C4-2B (cell line): Measurements from ENCODE around the gene DENND5B.
A peak's percentile ranks its signal among the peaks of the same experiment; 100 is the strongest.

Experiments
- H3K27ac ChIP-seq: fragments of 450-650 bp; 2 replicates; pipeline ENCODE4 v1.5.1; 2017
- CTCF ChIP-seq: fragments of 450-650 bp; conservative IDR thresholded peaks from 2 replicates; pipeline ENCODE4 v1.5.1; 2017; ENCODE audit warnings: mild to moderate bottlenecking
- ZFX ChIP-seq: fragments of 450-650 bp; IDR thresholded peaks from 2 replicates; pipeline ENCODE4 v1.6.1; 2017

Gene DENND5B

DNA sequence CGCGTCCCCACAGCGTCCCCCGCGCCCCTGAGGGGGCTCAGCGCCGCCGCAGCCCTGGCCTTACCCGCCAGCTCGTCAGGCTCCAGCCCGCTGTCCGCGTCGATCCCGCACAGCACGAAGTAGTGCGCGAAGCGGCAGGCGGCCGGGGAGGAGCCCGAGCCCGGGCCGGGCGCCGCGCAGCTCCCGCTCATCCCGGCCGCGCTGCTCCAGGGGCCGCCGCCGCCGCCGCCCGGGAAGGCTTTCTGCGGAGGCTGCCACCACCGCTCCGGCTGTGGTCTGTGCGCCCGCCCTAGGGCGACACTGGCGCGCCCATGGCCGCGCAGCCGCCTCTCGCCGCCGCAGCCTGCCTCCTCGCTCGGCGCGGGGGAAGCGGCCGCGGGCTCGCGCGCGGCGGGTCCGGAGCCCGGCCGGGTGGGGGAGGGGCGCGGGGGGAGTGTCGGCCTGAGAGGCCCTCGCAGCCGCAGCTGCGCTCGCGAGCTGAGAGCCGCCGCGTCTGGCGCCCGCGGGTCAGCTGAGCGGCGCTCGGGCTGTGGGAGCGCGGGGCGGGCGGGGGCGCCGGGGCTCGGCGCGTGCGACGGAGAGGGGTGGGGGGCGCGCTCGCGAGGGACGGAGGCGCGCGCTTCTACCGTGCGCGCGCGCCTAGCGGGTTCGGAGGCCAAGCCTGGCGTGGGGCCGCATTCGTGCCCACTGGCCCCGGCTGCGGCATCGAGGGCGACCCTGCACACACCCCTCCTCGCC is at the start of gene DENND5B:
TSS of gene DENND5B (minus strand) at position 495 of the 738 bp plus-strand sequence. CDS start at position 191, 304 bp downstream.
- TF ChIP-seq CTCF (0 out of 2 replicates have a peak, but pooled peaks have one; percentile 16), ZFX (peak; percentile 45)
- H3K27ac ChIP-seq, result peak within 1 kb of the TSS; percentile 78

GRCh38 chr12:31634620-31635019 is 43.7 kb upstream of the DENND5B start:
- no peak for TF ChIP-seq CTCF
- no peak for TF ChIP-seq ZFX
- H3K27ac ChIP-seq, result no peak overlapping the region

DNA sequence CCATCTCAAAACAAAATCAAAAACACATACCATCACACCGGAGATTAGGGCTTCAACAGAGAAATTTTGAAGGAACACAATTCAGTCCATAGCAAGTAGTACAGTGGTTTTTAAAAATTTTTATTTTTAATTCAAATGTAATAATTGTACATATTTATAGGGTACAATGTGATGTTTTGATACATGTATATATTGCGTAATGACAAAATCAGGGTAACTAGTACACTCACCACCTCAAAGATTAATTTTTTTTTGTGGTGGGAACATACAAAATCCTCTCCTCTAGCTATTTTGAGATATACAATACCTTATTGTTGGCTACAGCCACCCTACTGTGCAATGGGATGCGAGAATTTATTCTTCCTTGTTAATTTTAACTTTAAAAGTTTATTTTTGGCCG is 42.5 kb upstream of the DENND5B start:
- no peak overlapping the region for H3K27ac ChIP-seq
- TF ChIP-seq CTCF (no peak), ZFX (no peak)

DNA sequence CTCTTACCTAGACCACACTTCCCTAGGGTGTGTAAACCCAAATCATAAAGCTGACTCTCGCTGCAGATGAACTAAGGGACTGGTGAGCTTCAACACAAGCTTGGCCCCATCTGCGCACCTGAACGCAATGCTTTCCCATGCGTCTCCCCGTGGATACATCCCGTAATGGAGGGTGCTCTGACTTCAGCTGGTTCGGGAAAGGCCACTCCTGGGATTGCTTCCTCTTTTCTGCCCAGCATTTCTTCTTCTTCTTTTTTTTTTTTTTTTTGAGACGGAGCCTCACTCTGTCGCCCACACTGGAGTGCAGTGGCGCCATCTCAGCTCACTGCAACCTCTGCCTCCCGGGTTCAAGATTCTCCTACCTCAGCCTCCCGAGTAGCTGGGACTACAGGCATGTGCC is 40.9 kb upstream of the DENND5B start:
- TF ChIP-seq ZFX, result no peak
- no peak for TF ChIP-seq CTCF

GRCh38 chr12:31631023-31631724 is 40.2 kb upstream of the DENND5B start:
- TF ChIP-seq CTCF, result no peak
- TF ChIP-seq ZFX, result no peak
- no peak overlapping the region for H3K27ac ChIP-seq

More for the DNA sequence above, 40.9 kb upstream of the DENND5B start:
- H3K27ac ChIP-seq, result no peak overlapping the region

DNA sequence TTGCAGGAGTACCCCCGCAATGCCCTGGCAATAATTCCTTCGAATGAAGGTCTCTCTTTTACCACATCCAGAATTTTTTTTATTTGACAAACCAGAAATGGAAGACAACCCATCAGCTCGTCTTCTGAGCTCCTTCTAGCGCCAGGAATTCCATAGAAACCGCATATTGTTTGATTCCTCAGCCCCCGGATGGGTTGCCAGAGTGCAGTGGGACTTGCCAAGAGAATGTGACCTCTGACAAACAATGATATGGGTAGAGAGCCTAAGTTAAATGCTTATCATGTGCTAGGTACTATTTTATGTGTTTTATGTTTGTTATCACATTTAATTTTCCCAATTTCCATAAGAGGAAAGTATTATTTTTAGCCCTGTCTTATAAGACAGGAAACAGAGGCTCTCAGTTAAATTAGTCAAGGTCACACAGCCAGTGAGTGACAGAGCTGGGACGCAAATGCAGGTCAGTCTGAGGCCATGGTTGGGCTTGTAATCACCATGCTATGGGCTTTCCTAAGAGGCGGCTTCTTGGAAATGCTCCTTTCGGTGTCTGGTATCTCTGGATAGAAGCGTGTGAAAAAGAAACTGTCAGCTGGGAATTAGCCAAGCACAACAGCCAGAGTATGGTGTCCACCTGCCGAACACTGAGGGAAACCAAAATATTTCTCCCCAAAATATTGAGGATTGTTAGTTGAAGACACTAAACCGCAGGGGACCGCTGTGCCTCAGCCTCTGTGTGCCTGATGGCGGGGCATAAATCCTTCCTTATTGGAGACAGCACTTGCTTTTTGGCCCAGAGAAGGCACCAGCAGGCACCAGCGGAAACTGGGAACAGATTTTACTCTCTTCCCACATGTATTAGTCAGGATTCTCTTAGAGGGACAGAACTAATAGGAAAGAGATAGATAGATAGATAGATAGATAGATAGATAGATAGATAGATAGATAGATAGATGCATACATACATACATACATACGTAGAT is 39.1 kb upstream of the DENND5B start:
- TF ChIP-seq ZFX, result no peak
- no peak overlapping the region for H3K27ac ChIP-seq

- no peak overlapping the region for H3K27ac ChIP-seq
- no peak for TF ChIP-seq ZFX
- TF ChIP-seq CTCF, result no peak
Observed at GRCh38 chr12:31627456-31628054, 36.6 kb upstream of the DENND5B start.
